GM21737 (cell line): ENCODE results near the gene KLF15.

Source experiments
- ATAC-seq: cut with Tn5 transposase; IDR thresholded peaks from one replicate; pipeline ENCODE4 v1.9.1; 2021; ENCODE audit warnings: mild to moderate bottlenecking, moderate library complexity; ENCODE audit not compliant: unreplicated experiment

Gene KLF15

GRCh38 chr3:126307591-126308393 is 49.4 kb downstream of the KLF15 start:
- ATAC-seq = no peak

GRCh38 chr3:126306888-126307482 is 50.2 kb downstream of the KLF15 start:
- no peak for ATAC-seq

GRCh38 chr3:126306397-126306796 is 50.8 kb downstream of the KLF15 start:
- ATAC-seq = no peak

GRCh38 chr3:126305427-126305826 is 51.8 kb downstream of the KLF15 start:
- no peak for ATAC-seq

- ATAC-seq = no peak
These were observed 52.5 kb downstream of the KLF15 start for GRCh38 chr3:126304704-126305103.

- ATAC-seq = no peak
These were observed 52.9 kb downstream of the KLF15 start for GRCh38 chr3:126304291-126304690.

GRCh38 chr3:126303272-126303671 is 53.9 kb downstream of the KLF15 start:
- ATAC-seq = no peak

GRCh38 chr3:126300761-126301481 is 56.3 kb downstream of the KLF15 start:
- ATAC-seq = no peak

- no peak for ATAC-seq
These were observed 57.0 kb downstream of the KLF15 start for GRCh38 chr3:126300001-126300760.

- ATAC-seq = no peak
These were observed 61.7 kb downstream of the KLF15 start for GRCh38 chr3:126295407-126295939.

GRCh38 chr3:126294211-126294808 is 62.9 kb downstream of the KLF15 start:
- no peak for ATAC-seq

GRCh38 chr3:126293370-126294082 is 63.7 kb downstream of the KLF15 start:
- no peak for ATAC-seq
